ACC112 (cell line): ENCODE measurements around the gene GRPEL1.
"Not testable (repeated sequence)": the region's sequence is repeated elsewhere in the genome, so short reads cannot be mapped to it uniquely, and the experiment has no call there.

Experiments
- H2AFZ ChIP-seq: fragments of 200-600 bp; sonication (generic); one replicate; pipeline ENCODE4 v1.6.0; 2017; ENCODE audit warnings: antibody characterized with exemption, low read length; ENCODE audit not compliant: unreplicated experiment
- H3K27ac ChIP-seq: fragments of 200-600 bp; sonication (generic); 2 replicates; pipeline ENCODE4 v1.5.1; 2014; ENCODE audit warnings: low read depth, mild to moderate bottlenecking, antibody characterized with exemption, low read length, moderate library complexity
- H3K27me3 ChIP-seq: fragments of 200-600 bp; sonication (generic); 2 replicates; pipeline ENCODE4 v1.6.1; 2014; ENCODE audit warnings: mild to moderate bottlenecking, antibody characterized with exemption, low read length, moderate library complexity, mixed read lengths; ENCODE audit not compliant: insufficient read depth
- H3K36me3 ChIP-seq: fragments of 200-600 bp; sonication (generic); 2 replicates; pipeline ENCODE4 v1.6.1; 2016; ENCODE audit warnings: mild to moderate bottlenecking, antibody characterized with exemption, low read length, moderate library complexity, mixed read lengths; ENCODE audit not compliant: insufficient read depth
- H3K4me1 ChIP-seq: fragments of 200-600 bp; sonication (generic); one replicate; pipeline ENCODE4 v1.6.1; 2016; ENCODE audit warnings: low read length, mixed read lengths; ENCODE audit not compliant: insufficient read depth, unreplicated experiment, control insufficient read depth
- H3K4me3 ChIP-seq: fragments of 200-600 bp; sonication (generic); 2 replicates; pipeline ENCODE4 v1.5.1; 2014; ENCODE audit warnings: mild to moderate bottlenecking, low read depth, low read length
- H3K79me2 ChIP-seq: fragments of 200-600 bp; sonication (generic); one replicate; pipeline ENCODE4 v1.6.0; 2016; ENCODE audit warnings: low read length; ENCODE audit not compliant: control insufficient read depth, unreplicated experiment, insufficient read depth

Gene GRPEL1

DNA sequence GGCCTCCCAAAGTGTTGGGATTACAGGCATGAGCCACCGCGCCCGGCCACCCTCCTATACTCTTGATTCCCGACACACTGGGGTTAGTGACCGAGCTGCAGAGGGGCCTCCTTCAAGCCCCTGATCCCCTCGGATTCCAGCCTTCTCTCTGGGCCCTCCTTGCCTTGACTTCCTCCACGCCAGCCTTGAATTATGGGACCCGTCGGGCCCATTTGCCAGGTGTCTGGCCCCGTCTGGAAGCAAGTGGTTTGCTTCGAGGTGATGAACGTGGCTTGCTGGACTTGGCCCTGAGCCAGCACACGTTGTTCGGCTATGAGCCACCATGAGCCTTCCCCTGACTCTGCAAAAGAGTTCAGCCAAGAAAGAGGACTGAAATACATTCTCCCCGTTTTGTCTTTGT, 37.4 kb upstream of the GRPEL1 start:
- no peak overlapping the region for H3K27ac ChIP-seq
- no peaks in the 10 kb centered on the region for H3K36me3 ChIP-seq
- no peak overlapping the region for H3K4me3 ChIP-seq
- H3K27me3 ChIP-seq = no peaks in the 10 kb centered on the region
- no peaks in the 10 kb centered on the region for H3K79me2 ChIP-seq
- H3K4me1 ChIP-seq = peaks cover 9% of the 10 kb centered on the region
- no peak overlapping the region for H2AFZ ChIP-seq

DNA sequence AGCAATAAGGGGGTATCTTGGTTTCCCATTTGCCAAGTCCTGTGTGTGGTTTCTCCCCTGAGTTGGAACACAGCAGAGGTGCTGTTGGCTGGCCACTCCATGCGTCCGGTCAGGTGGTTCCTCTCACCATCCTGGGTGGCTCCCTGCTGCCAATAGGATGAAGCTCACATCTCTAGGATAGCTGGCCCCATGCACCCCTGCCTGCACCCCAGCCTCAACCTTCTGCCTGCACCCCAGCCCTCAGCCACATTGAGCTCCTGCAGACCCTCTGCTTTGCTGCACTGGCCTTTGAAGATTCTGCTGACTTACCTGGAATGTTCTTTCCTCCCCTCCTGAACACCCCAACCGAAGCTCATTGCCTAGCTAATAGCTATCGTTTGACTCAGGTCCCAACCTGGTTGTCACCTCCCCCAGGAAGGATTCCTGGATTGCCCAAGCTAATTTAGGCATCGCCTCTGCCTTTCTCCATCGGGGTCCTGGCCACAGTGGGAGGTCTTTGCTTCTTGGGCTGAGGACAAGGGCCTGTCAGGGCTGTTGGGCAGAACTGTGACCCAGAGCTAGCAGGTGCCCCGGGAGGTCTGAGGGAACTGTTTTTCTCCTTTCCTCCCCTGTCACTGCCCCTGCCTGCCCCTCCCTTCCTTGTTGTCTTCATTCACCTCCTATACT, 36.6 kb upstream of the GRPEL1 start:
- no peak overlapping the region for H3K27ac ChIP-seq
- no peak overlapping the region for H3K4me3 ChIP-seq
- peaks cover 9% of the 10 kb centered on the region for H3K4me1 ChIP-seq
- no peaks in the 10 kb centered on the region for H3K27me3 ChIP-seq
- H3K36me3 ChIP-seq = no peaks in the 10 kb centered on the region
- no peaks in the 10 kb centered on the region for H3K79me2 ChIP-seq
- H2AFZ ChIP-seq = no peak overlapping the region

DNA sequence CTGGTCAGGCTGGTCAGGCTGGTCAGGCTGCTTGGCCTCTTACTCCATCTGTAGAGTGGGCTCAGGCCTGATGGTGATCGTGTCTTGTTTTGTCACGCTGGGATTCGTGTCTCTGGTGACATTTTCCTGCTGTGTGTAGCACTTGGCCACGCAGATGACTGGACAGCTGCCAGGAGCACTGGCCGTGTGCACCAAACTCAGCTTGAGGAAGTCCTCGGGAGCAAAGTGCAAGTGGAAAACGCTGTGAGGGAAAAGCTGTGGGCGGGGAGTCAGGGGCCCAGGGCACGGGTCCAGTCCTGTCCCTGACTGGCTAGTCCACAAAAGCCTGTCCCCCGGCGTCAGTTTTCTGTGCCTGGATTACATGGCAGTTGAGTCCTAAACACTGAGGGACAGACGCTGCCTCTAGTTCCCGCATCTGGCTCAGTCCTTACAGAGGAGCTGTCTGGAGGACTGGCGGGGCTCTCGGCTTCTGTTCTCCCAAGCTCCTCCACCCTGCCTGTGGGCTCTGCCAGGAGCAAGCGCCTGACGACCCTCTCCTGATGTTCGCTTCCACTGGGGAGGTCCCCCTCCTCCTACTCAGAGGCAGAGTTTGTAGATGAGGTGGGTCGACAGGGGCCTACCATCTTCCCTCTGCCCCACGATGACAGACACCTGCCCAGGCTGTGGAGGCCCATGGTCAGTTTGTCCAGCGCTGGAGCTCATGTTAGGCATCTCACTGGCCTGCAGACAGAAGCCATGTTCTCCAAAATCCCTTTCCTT, 35.9 kb upstream of the GRPEL1 start:
- peak overlapping the region; percentile 94 for H2AFZ ChIP-seq
- H3K36me3 ChIP-seq = no peaks in the 10 kb centered on the region
- H3K4me1 ChIP-seq = peaks cover 9% of the 10 kb centered on the region
- H3K79me2 ChIP-seq = no peaks in the 10 kb centered on the region
- H3K4me3 ChIP-seq = peak overlapping the region; percentile 83
- no peaks in the 10 kb centered on the region for H3K27me3 ChIP-seq
- H3K27ac ChIP-seq = no peak overlapping the region

DNA sequence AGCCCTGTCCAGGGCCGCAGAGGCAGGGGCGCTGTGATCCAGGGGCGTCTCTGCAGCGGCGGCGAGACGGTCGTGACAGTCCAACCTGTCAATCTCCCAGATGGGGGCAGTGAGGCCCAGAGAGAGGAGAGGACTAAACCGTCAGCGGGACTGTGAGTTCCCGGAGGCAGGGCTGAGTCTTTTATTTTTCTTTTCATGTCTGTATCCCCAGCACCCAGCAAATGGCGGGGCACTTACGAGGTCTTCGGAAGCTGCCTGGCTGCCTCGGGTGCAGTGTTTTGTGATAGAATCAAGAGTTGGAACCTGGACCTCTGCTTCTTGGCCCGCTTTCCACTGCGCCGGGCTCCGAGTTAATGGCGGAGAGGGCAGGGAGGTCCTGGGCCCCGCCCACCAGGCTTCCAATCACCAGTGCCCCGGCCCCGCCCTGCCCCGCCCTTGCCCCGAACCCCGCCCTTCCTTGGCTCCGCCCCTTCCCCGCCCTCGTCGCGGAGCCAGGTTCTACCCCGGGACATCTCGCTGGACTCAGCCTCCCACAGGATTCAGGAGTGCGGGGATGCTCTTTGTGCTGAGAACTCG, 35.3 kb upstream of the GRPEL1 start:
- H3K4me3 ChIP-seq = peak overlapping the region; percentile 83
- H2AFZ ChIP-seq = peak overlapping the region; percentile 94
- H3K4me1 ChIP-seq = peaks cover 9% of the 10 kb centered on the region
- no peaks in the 10 kb centered on the region for H3K27me3 ChIP-seq
- H3K36me3 ChIP-seq = no peaks in the 10 kb centered on the region
- H3K27ac ChIP-seq = no peak overlapping the region
- no peaks in the 10 kb centered on the region for H3K79me2 ChIP-seq

DNA sequence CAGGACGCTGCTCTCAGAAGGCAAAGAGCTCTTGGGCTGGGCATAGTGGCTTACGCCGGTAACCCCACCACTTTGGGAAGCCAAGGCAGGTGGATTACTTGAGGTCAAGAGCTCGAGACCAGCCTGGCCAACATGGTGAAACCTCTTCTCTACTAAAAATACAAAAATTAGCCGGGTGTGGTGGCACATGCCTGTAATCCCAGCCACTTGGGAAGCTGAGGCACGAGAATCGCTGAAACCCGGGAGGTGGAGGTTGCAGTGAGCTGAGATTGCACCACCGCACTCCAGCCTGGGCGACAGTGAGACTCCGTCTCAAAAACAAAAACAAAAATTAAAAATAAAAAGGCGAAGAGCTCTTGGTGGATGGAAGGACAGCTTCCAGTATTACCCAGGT, 34.6 kb upstream of the GRPEL1 start:
- H3K27me3 ChIP-seq, H3K79me2 ChIP-seq, H3K27ac ChIP-seq, H3K4me1 ChIP-seq, H3K36me3 ChIP-seq: not testable (repeated sequence)
- Histone ChIP-seq H2AFZ (peak overlapping the region; percentile 87), H3K4me3 (peak overlapping the region; percentile 83)

DNA sequence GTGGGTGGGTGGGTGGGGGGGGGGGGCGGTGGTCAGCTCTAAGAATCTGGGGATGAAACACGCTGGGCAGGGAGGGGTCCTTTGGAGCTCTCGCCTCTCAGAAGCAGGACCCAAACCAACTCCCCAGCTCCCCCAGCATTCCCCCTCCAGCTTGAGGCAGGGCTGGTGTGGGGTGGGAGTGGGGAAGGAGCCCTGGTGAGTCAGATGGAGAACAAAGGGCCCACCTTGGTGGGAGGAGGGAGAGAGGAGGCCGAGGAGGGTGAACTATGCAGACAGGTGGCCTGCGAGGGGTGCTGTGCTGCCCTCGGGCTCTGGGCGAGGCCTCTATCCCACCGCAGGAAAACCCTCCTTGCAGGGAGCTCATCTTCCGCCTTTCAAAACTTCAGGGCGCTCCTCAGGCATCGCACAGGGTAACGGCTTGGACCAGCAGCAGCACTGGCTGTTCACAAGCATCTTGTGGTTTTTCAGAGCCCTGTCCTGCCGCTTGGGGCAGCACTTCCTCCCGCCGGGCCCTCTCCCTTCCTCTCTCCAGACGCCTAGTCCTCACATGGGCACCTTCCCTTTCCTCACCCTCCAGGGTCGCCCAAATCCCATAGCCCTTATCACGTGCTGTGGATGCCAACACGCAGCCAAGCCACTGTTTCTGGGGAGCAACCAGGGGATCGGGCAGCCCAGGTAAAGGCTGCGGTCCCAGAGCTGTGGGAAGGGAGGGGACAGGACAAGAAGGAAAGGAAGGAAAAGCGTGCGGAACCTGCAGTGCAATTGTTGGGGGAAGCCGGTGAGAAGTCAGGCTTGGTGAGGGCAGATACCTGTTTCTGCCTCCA, 34.0 kb upstream of the GRPEL1 start:
- Histone ChIP-seq H3K79me2 (no peaks in the 10 kb centered on the region), H3K4me3 (peak overlapping the region; percentile 83), H3K27ac (no peak overlapping the region), H3K4me1 (peaks cover 9% of the 10 kb centered on the region), H3K36me3 (no peaks in the 10 kb centered on the region), H3K27me3 (no peaks in the 10 kb centered on the region; the same call in none of the 2 replicates), H2AFZ (peak overlapping the region; percentile 70)

DNA sequence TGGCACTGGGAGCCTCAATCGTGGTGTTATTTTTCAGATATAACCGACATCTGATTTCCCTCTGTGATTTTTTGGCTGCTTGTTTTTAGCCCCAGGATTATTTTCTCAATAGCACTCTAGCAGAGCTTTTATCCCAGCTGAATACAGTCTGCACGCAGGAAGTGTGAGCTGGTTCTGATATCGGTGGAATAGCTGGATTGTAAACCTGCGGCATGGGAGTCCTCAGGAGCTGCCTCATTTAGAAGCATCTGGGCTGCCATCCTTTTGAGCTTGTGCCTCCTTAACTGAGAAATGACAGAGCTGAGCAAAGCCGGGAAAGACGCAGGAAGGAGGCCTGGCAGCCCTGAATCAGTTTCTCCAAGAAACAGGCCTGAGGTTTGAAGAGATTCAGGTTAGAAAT, 28.4 kb upstream of the GRPEL1 start:
- H3K27ac ChIP-seq = no peak overlapping the region
- no peak overlapping the region for H2AFZ ChIP-seq
- no peaks in the 10 kb centered on the region for H3K79me2 ChIP-seq
- no peaks in the 10 kb centered on the region for H3K4me1 ChIP-seq
- H3K36me3 ChIP-seq = no peaks in the 10 kb centered on the region
- peaks cover 4% of the 10 kb centered on the region for H3K27me3 ChIP-seq
- no peak overlapping the region for H3K4me3 ChIP-seq

DNA sequence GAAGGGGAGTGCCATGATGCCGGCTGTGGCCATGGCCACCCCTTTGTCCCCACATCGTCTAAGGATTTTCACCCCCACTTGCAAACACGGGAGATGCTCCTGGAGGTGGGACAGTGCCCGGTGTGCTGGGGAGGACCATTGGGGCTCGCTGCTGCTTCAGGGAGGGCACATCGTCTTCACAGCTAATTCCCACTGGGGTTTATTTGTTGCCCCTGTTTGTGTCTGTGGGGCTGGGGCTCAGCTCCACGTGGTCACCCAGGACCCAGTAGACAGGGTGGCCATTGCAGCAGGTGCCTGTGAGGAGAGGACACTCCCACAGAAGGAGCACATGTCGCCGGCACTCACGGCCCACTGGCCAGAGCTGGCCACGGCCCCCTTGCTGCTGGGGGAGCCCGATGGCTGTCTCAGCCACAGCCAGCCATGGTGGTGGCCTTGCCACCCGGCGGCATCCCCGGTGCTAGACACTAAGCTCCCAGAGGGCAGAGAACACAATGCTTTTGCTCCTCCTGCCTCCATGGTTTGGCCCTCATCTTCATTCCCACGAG, 27.8 kb upstream of the GRPEL1 start:
- no peak overlapping the region for H3K4me3 ChIP-seq
- no peaks in the 10 kb centered on the region for H3K4me1 ChIP-seq
- no peak overlapping the region for H3K27ac ChIP-seq
- H3K79me2 ChIP-seq = no peaks in the 10 kb centered on the region
- no peak overlapping the region for H2AFZ ChIP-seq
- peaks cover 4% of the 10 kb centered on the region for H3K27me3 ChIP-seq
- no peaks in the 10 kb centered on the region for H3K36me3 ChIP-seq

DNA sequence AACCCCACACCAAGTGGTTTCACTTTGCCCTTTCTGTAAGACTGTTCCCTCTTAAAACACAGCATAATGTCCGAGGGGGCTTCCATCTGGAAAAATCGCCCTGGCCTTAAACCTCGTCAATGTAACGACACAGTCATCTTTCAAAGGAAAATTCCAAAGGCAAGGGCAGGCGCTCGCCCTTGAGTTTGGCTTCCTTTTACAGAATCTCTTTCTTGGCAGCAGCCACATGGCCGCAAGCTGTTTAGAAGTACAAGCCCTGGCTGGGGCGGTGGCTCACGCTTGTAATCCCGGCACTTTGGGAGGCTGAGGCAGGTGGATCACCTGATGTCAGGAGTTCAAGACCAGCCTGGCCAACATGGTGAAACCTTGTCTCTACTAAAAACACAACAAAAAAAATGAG, 27.1 kb upstream of the GRPEL1 start:
- Histone ChIP-seq H3K27me3 (peaks cover 4% of the 10 kb centered on the region), H3K27ac (no peak overlapping the region), H3K79me2 (no peaks in the 10 kb centered on the region), H3K36me3 (no peaks in the 10 kb centered on the region), H2AFZ (no peak overlapping the region), H3K4me3 (no peak overlapping the region), H3K4me1 (no peaks in the 10 kb centered on the region)

DNA sequence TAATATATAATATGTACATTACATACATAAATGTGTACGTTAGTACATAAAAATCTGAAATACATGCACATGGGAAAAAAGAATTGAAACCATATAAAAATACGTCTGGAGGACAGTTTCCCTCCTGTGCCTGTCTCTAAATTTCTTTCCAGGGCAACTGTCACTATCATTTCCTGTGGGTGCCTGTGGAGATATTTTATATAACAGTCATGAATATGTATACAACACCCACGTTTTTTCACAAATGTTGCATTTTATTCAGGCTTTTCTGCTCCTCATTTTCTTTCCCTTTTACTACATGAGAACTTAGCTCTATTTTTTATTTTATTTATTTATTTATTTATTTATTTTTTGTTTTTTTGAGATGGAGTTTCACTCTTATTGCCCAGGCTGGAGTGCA, 24.2 kb upstream of the GRPEL1 start:
- H3K4me3 ChIP-seq = no peak overlapping the region
- H3K4me1 ChIP-seq = no peaks in the 10 kb centered on the region
- no peak overlapping the region for H2AFZ ChIP-seq
- no peaks in the 10 kb centered on the region for H3K79me2 ChIP-seq
- no peaks in the 10 kb centered on the region for H3K36me3 ChIP-seq
- H3K27ac ChIP-seq = no peak overlapping the region
- H3K27me3 ChIP-seq = 0 out of 2 replicates have a peak, but pooled peaks cover 4% of the 10 kb centered on the region
